ENCODE results near the gene HDLBP. TPM values are rescaled to one million over a fixed set of nuclear protein-coding genes. Genes with fewer than 3 reads are reported as not detected.

HDLBP gene
- total RNA-seq, 1 experiment from 2014 or later: 908 TPM

DNA sequence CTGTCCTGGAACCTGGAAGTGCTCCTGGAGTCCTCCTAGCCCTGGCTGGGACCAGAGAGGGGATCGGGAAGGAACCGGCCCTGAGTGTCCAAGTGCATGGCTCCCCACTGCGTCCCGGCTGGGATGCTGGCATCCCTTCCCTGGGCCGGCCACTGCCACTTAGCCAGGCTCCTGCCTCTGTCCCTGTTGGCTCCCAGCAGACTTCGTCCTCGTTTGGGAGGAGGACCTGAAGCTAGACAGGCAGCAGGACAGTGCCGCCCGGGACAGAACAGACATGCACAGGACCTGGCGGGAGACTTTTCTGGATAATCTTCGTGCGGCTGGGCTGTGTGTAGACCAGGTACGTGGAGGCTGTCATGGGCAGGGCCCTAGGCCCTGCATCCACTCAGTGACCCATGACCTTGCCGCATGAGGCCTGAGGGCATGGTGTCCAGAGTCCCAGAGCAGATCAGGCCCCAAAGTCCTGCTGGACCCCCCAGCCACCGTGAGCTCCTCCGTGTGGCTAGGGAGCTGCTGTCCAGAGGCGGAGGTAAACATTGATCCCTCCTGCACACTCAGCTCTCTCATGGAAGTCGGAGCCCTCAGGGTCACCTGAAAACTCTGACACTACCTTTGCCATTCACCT, 119.9 kb downstream of the HDLBP start:
- no peak overlapping the region for H3K4me3 ChIP-seq
- intact Hi-C loops (cut with micrococcal nuclease; ENCODE audit: unreplicated experiment): no loop called here
- no peaks in the 10 kb centered on the region for H3K9me2 ChIP-seq (ENCODE audit: insufficient read depth)
- no peaks in the 10 kb centered on the region for H4K20me1 ChIP-seq (ENCODE audit: insufficient read depth)
- no TSS peak for BruUV-seq (replicated peaks)
- no peaks in the 10 kb centered on the region for H3K9me3 ChIP-seq (ENCODE audit: insufficient read depth, low read depth)
- H3K27ac ChIP-seq: no peak overlapping the region
- TF ChIP-seq EZH2 (IDR thresholded peaks at IDR 0.05; ENCODE audit: low read depth): no peak
- TF ChIP-seq, protein P1, sequence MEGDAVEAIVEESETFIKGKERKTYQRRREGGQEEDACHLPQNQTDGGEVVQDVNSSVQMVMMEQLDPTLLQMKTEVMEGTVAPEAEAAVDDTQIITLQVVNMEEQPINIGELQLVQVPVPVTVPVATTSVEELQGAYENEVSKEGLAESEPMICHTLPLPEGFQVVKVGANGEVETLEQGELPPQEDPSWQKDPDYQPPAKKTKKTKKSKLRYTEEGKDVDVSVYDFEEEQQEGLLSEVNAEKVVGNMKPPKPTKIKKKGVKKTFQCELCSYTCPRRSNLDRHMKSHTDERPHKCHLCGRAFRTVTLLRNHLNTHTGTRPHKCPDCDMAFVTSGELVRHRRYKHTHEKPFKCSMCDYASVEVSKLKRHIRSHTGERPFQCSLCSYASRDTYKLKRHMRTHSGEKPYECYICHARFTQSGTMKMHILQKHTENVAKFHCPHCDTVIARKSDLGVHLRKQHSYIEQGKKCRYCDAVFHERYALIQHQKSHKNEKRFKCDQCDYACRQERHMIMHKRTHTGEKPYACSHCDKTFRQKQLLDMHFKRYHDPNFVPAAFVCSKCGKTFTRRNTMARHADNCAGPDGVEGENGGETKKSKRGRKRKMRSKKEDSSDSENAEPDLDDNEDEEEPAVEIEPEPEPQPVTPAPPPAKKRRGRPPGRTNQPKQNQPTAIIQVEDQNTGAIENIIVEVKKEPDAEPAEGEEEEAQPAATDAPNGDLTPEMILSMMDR (conservative IDR thresholded peaks at IDR 0.05): no peak
- H3K36me3 ChIP-seq (ENCODE audit: low read depth): no peaks in the 10 kb centered on the region
- H3K79me2 ChIP-seq (ENCODE audit: low read depth): no peaks in the 10 kb centered on the region
- no peaks in the 10 kb centered on the region for H3K4me1 ChIP-seq (replicated peaks; ENCODE audit: insufficient read depth)
- H3F3A ChIP-seq (ENCODE audit: insufficient read depth, low read depth): no peaks in the 10 kb centered on the region
- peaks cover 24% of the 10 kb centered on the region for H3K27me3 ChIP-seq (ENCODE audit: insufficient read depth, low read depth)
- POLR2A ChIA-PET (ENCODE audit: unreplicated experiment): interaction anchor here (0.7 kb wide), 1 partner anchor 9 kb away, joined by 4 read pairs; no protein-coding TSS in a partner anchor
- DNase-seq: no peak
- CTCF ChIA-PET: interaction anchor here (0.7 kb wide), 1 partner anchor 173 kb away, joined by 7 read pairs; no protein-coding TSS in a partner anchor
- H3K4me2 ChIP-seq: no peak overlapping the region
- no peak overlapping the region for H2AFZ ChIP-seq

DNA sequence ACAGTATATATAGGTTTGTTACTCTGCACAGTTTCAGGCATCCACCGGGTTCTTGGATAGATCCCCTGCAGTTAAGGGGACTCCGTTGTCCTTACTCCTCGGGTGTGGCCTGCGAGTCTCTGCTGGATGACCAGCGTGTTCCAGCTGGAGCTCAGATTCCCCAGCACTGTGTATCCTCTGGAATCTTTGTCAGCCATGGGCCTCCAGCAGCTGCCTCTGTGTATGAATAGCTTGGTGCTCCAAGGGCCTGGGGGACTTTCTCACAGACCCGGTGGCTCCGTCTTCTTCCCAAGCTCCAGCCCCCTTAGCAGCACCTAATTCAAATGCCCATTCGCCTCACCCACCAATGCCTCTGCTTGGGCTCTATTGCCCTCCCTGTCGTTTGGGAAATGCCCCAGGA, 120.7 kb downstream of the HDLBP start:
- H3K4me1 ChIP-seq (replicated peaks; ENCODE audit: insufficient read depth): no peaks in the 10 kb centered on the region
- no peak overlapping the region for H3K27ac ChIP-seq
- TF ChIP-seq EZH2 (IDR thresholded peaks at IDR 0.05; ENCODE audit: low read depth): no peak
- TF ChIP-seq, protein P1 (conservative IDR thresholded peaks at IDR 0.05): no peak
- no peaks in the 10 kb centered on the region for H3F3A ChIP-seq (ENCODE audit: insufficient read depth, low read depth)
- no peaks in the 10 kb centered on the region for H3K79me2 ChIP-seq (ENCODE audit: low read depth)
- H3K27me3 ChIP-seq (ENCODE audit: insufficient read depth, low read depth): peaks cover 32% of the 10 kb centered on the region
- H3K9me2 ChIP-seq (ENCODE audit: insufficient read depth): no peaks in the 10 kb centered on the region
- H3K4me2 ChIP-seq: no peak overlapping the region
- no peaks in the 10 kb centered on the region for H3K9me3 ChIP-seq (ENCODE audit: insufficient read depth, low read depth)
- H2AFZ ChIP-seq: no peak overlapping the region
- no TSS peak for BruUV-seq (replicated peaks)
- intact Hi-C loops (cut with micrococcal nuclease; ENCODE audit: unreplicated experiment): no loop called here
- no peaks in the 10 kb centered on the region for H3K36me3 ChIP-seq (ENCODE audit: low read depth)
- no peaks in the 10 kb centered on the region for H4K20me1 ChIP-seq (ENCODE audit: insufficient read depth)
- DNase-seq: no peak
- ChIA-PET CTCF (no interaction called here), POLR2A (ENCODE audit: unreplicated experiment) (interaction anchor here (0.7 kb wide), 1 partner anchor 441 kb away, joined by 20 read pairs; no protein-coding TSS in a partner anchor)
- H3K4me3 ChIP-seq: no peak overlapping the region

DNA sequence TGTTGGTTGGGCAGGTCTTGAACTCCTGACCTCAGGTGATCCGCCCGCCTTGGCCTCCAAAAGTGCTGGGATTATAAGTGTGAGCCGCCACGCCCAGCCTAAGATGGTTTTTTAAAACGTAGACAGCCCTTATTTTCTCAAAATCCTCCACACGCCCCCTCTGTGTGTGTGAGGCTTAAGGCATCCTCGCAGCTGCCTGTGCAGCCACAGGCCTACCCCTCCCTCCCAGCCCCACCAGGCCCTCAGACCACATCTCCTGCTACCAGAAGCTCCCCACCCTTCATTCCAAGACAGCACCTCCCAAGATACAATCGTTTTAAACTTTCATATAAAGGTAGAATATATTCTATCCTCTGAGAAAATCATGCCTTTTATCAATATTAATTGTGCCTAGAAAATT, 122.2 kb downstream of the HDLBP start:
- Histone ChIP-seq H3K9me2 (ENCODE audit: insufficient read depth) (no peaks in the 10 kb centered on the region), H3K4me3 (no peak overlapping the region), H3K79me2 (ENCODE audit: low read depth) (no peaks in the 10 kb centered on the region), H3K27me3 (ENCODE audit: insufficient read depth, low read depth) (peaks cover 48% of the 10 kb centered on the region), H3F3A (ENCODE audit: insufficient read depth, low read depth) (no peaks in the 10 kb centered on the region), H3K9me3 (ENCODE audit: insufficient read depth, low read depth) (no peaks in the 10 kb centered on the region), H4K20me1 (ENCODE audit: insufficient read depth) (no peaks in the 10 kb centered on the region), H2AFZ (no peak overlapping the region), H3K4me2 (no peak overlapping the region), H3K4me1 (replicated peaks; ENCODE audit: insufficient read depth) (no peaks in the 10 kb centered on the region), H3K27ac (no peak overlapping the region), H3K36me3 (ENCODE audit: low read depth) (no peaks in the 10 kb centered on the region)
- intact Hi-C loops (cut with micrococcal nuclease; ENCODE audit: unreplicated experiment): no loop called here
- DNase-seq: no peak
- TF ChIP-seq, protein P1 (conservative IDR thresholded peaks at IDR 0.05): no peak
- TF ChIP-seq EZH2 (IDR thresholded peaks at IDR 0.05; ENCODE audit: low read depth): no peak
- no TSS peak for BruUV-seq (replicated peaks)
- POLR2A ChIA-PET (ENCODE audit: unreplicated experiment): no interaction called here
- CTCF ChIA-PET: no interaction called here

Data from PC-9 (cell line).